GM10248 (cell line): ENCODE measurements around the gene MAPK8IP3.

Source experiments
- CTCF ChIA-PET: fragments of 300-600 bp; sonication (Branson Sonifier 250); formaldehyde crosslinking; extraction: SDS; loops from one replicate; lab custom pipeline; 2021; ENCODE audit warnings: antibody characterized with exemption; lab: Yijun Ruan, JAX
- POLR2A ChIA-PET: fragments of 350-650 bp; sonication (Branson Sonifier 250); formaldehyde crosslinking; extraction: SDS; loops from one replicate; lab custom pipeline; 2020; ENCODE audit warnings: antibody characterized with exemption; lab: Yijun Ruan, JAX
- DNase-seq: peaks from one replicate; pipeline ENCODE4 v3.0.0; 2012; ENCODE audit errors: extremely low spot score
- CTCF ChIP-seq: IDR thresholded peaks from 2 replicates; pipeline ENCODE4 v1.5.1; 2012; ENCODE audit warnings: mild to moderate bottlenecking, low read depth; ENCODE audit errors: extremely low read depth, missing control alignments, control extremely low read depth

The MAPK8IP3 gene

DNA sequence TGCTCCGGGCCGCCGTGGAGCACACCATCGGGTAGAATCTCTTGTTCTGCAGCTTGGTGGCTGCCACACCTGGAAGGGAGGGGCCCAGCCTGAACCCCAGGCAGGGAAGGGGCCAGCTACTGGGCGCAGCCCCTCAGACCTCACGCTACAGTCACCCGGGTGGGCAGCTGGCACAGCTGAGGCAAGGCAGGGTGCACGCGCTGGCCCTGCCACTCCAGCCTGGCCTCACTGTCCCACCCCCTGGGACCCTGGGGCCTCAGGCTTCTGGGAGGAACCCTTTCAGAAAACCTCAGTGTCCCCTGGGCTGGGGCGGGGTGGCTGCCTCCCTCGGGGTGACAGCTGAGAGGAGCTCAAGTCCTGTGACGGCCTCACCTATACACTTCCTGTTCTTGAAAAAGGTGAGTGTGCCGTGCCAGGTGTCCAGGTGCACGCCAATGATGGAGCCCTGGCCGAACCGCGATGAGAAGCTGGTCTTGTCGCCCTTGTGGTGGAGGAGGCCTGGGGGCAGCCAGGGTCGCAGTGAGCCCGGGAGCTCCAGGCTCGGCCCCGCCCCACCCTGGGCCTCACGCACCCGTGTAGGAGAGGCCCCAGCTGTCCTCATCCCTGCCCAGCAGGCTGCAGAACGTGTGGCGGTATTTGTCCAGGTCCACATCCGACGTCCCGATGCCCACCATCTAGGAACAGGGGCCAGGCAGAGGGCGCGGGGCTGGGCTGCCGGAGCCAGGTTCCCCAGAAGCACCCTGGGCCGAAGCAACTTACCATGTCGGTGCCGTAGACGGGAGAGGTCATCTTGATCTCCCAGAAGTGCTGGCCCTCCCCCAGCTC lies 71.6 kb downstream of the MAPK8IP3 start:
- POLR2A ChIA-PET = interaction anchor here (0.5 to 0.6 kb wide), 2 partner anchors 304 to 1107 kb away, joined by 3 to 4 read pairs; no protein-coding TSS in a partner anchor
- no peak for TF ChIP-seq CTCF
- no peak for DNase-seq
- CTCF ChIA-PET = interaction anchor here (0.8 kb wide), 1 partner anchor 10 kb away, joined by 3 read pairs; no protein-coding TSS in a partner anchor

GRCh38 chr16:1778200-1779179 lies 72.5 kb downstream of the MAPK8IP3 start:
- no peak for DNase-seq
- TF ChIP-seq CTCF = no peak
- ChIA-PET POLR2A (no interaction called here), CTCF (interaction anchor here (0.8 kb wide), 1 partner anchor 10 kb away, joined by 3 read pairs; no protein-coding TSS in a partner anchor)

DNA sequence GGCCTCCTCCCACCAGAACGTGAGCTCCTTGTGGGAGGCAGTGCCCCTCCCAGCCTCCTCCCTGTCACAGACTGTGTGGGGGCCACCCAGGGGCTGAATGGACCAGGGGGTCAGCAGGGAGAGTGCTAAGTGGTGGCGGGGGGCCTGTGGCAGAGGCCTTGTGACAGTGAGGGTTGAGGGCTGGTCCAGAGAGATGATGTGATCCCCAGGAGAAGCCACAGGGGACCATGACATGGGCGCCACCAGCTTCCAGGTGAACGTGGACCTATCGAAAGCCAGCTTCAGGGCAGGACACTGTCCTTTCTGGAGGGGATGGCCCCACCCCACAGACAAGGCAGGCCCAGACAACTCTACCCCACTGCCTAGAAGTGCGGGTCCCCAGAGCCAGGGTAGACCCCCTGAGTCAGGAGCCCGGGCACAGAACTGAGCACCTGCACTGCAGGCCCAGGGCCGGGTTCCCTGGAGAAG lies 73.3 kb downstream of the MAPK8IP3 start:
- no peak for TF ChIP-seq CTCF
- CTCF ChIA-PET = no interaction called here
- no peak for DNase-seq
- POLR2A ChIA-PET = no interaction called here

DNA sequence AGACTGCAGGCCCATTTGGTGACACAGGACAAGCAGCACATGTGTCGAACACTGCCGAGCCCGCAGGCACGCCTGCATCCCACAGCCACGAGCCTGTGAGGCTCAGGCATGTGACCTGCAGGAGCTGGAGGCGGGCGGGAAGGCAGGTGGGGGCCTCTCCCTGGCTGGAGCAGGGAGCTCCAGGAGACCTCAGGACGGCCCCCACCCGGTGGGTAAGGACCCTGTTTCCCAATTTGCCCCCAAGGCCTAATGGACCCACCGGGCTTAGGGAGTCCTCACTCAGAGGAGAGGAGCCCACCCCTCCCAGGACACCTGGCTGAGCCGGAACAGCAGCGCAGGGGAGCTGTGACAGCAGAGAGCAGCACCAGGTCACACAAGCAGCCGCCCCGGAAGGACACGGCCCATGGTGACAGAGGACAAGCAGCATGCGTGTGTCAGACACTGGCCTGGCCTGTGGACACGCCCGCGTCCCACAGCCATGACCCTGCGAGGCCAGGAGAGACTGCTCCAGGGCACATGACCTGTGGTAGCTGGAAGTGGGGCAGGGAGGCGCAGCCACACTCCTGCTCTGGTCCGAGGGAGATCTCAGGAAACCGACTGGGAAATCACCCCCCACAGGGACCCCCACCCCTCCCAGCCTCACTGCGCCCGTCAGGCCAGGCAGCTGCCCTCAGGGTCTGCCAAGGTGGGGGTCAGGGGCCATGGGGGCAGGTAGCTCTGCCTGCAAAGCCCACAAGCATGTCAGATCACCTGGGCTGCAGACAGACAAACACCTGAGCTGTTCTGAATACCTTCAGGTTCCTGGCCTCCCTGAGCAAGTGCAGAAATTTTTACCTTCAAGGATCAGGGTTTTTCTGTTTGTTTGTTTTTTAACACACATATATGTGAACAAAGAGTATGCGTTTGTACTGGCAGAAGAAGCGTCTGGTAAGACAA lies 74.0 kb downstream of the MAPK8IP3 start:
- no peak for TF ChIP-seq CTCF
- CTCF ChIA-PET = no interaction called here
- DNase-seq = no peak
- POLR2A ChIA-PET = interaction anchor here (0.6 kb wide), 1 partner anchor 30 kb away, joined by 3 read pairs; no protein-coding TSS in a partner anchor

GRCh38 chr16:1780677-1781072 lies 74.7 kb downstream of the MAPK8IP3 start:
- ChIA-PET POLR2A (no interaction called here), CTCF (no interaction called here)
- no peak for DNase-seq
- no peak for TF ChIP-seq CTCF
